Activated T-helper 17 cell treated with anti-CD3 and anti-CD28 coated beads, Interleukin-2, amount 50 U/mL, for 72 hours (primary cell): ENCODE measurements around the gene AAK1. TPM values are rescaled to one million over a fixed set of nuclear protein-coding genes. Genes with fewer than 3 reads are reported as not detected.

ENCODE experiments used
- ATAC-seq: fragments of 150-1000 bp; cut with Tn5 transposase; replicated peaks from 2 replicates; pipeline ENCODE4 v1.10.0; 2021; ENCODE audit warnings: mild to moderate bottlenecking, moderate library complexity
- H3K27ac Mint-ChIP-seq: one replicate; pipeline ENCODE4 v1.8.0; 2022; ENCODE audit warnings: mixed read lengths
- H3K27me3 Mint-ChIP-seq: one replicate; pipeline ENCODE4 v1.8.0; 2022; ENCODE audit warnings: mixed read lengths
- H3K36me3 Mint-ChIP-seq: one replicate; pipeline ENCODE4 v1.8.0; 2022; ENCODE audit warnings: low read depth, mild to moderate bottlenecking, mixed read lengths
- H3K4me1 Mint-ChIP-seq: one replicate; pipeline ENCODE4 v1.8.0; 2022; ENCODE audit warnings: mixed read lengths
- H3K4me3 Mint-ChIP-seq: one replicate; pipeline ENCODE4 v1.8.0; 2022; ENCODE audit warnings: mild to moderate bottlenecking, mixed read lengths
- H3K9me3 Mint-ChIP-seq: one replicate; pipeline ENCODE4 v1.8.0; 2022; ENCODE audit warnings: mixed read lengths
- total RNA-seq, 2 donors: library from RNA; stranded (reverse); gene quantifications; one replicate each; pipeline ENCODE4 v1.2.3, GENCODE V29; 2022

The AAK1 gene
- total RNA-seq = 100 to 1,000 TPM in 1 of 2 donors, 10 to 100 TPM in 1; 94.3 to 203 TPM

GRCh38 chr2:69643602-69644505 is at the start of gene AAK1:
TSS of gene AAK1 (minus strand) at chr2:69643739. CDS start at chr2:69643040, 699 bp downstream.
- H3K27me3 Mint-ChIP-seq = no peaks in the 10 kb centered on the region
- peaks cover 52% of the 10 kb centered on the region for H3K36me3 Mint-ChIP-seq
- H3K4me3 Mint-ChIP-seq = peak within 1 kb of the TSS; percentile 97
- peak within 1 kb of the TSS; percentile 98 for H3K27ac Mint-ChIP-seq
- no peaks in the 10 kb centered on the region for H3K9me3 Mint-ChIP-seq
- H3K4me1 Mint-ChIP-seq = peaks cover 50% of the 10 kb centered on the region
- ATAC-seq = peak; percentile 53

- Mint-ChIP-seq H3K36me3 (no peaks in the 10 kb centered on the region), H3K4me1 (peaks cover 43% of the 10 kb centered on the region)
Observed at GRCh38 chr2:69692424-69692823, 48.9 kb upstream of the AAK1 start.

GRCh38 chr2:69689969-69690368 is 46.4 kb upstream of the AAK1 start:
- Mint-ChIP-seq H3K4me1 (peaks cover 44% of the 10 kb centered on the region), H3K36me3 (no peaks in the 10 kb centered on the region), H3K9me3 (peaks cover 3% of the 10 kb centered on the region), H3K27me3 (no peaks in the 10 kb centered on the region), H3K27ac (no peak overlapping the region), H3K4me3 (peak overlapping the region; percentile 65)
- no peak for ATAC-seq

More at GRCh38 chr2:69692424-69692823, 48.9 kb upstream of the AAK1 start:
- Mint-ChIP-seq H3K4me3 (peak overlapping the region; percentile 62), H3K27me3 (no peaks in the 10 kb centered on the region), H3K9me3 (no peaks in the 10 kb centered on the region), H3K27ac (no peak overlapping the region)
- no peak for ATAC-seq

- H3K9me3 Mint-ChIP-seq = peaks cover 3% of the 10 kb centered on the region
- peaks cover 47% of the 10 kb centered on the region for H3K4me1 Mint-ChIP-seq
- peak overlapping the region; percentile 56 for H3K27ac Mint-ChIP-seq
- peak overlapping the region; percentile 65 for H3K4me3 Mint-ChIP-seq
- no peak for ATAC-seq
- no peaks in the 10 kb centered on the region for H3K36me3 Mint-ChIP-seq
- no peaks in the 10 kb centered on the region for H3K27me3 Mint-ChIP-seq
Observed at GRCh38 chr2:69689466-69689865, 45.9 kb upstream of the AAK1 start.

GRCh38 chr2:69687971-69688611 is 44.6 kb upstream of the AAK1 start:
- Mint-ChIP-seq H3K4me1 (peaks cover 44% of the 10 kb centered on the region), H3K4me3 (no peak overlapping the region), H3K27me3 (no peaks in the 10 kb centered on the region), H3K27ac (no peak overlapping the region), H3K36me3 (no peaks in the 10 kb centered on the region), H3K9me3 (peaks cover 3% of the 10 kb centered on the region)
- no peak for ATAC-seq

- Mint-ChIP-seq H3K4me3 (no peak overlapping the region), H3K27ac (no peak overlapping the region), H3K4me1 (peaks cover 41% of the 10 kb centered on the region), H3K36me3 (no peaks in the 10 kb centered on the region), H3K9me3 (peaks cover 3% of the 10 kb centered on the region), H3K27me3 (no peaks in the 10 kb centered on the region)
- ATAC-seq = no peak
Observed at GRCh38 chr2:69686813-69687212, 43.3 kb upstream of the AAK1 start.

GRCh38 chr2:69685321-69686048 is 41.9 kb upstream of the AAK1 start:
- Mint-ChIP-seq H3K27me3 (no peaks in the 10 kb centered on the region), H3K9me3 (peaks cover 3% of the 10 kb centered on the region), H3K36me3 (no peaks in the 10 kb centered on the region), H3K27ac (peak overlapping the region; percentile 13), H3K4me3 (peak overlapping the region; percentile 26), H3K4me1 (peaks cover 39% of the 10 kb centered on the region)
- ATAC-seq = peak; percentile 87

GRCh38 chr2:69683170-69683971 is 39.8 kb upstream of the AAK1 start:
- H3K4me1 Mint-ChIP-seq = peaks cover 27% of the 10 kb centered on the region
- ATAC-seq = peak; percentile 65
- peaks cover 3% of the 10 kb centered on the region for H3K9me3 Mint-ChIP-seq
- H3K4me3 Mint-ChIP-seq = peak overlapping the region; percentile 58
- peak overlapping the region; percentile 38 for H3K27ac Mint-ChIP-seq
- no peaks in the 10 kb centered on the region for H3K36me3 Mint-ChIP-seq
- no peaks in the 10 kb centered on the region for H3K27me3 Mint-ChIP-seq

GRCh38 chr2:69682525-69682924 is 39.0 kb upstream of the AAK1 start:
- Mint-ChIP-seq H3K9me3 (peaks cover 3% of the 10 kb centered on the region), H3K4me1 (peaks cover 32% of the 10 kb centered on the region), H3K27me3 (no peaks in the 10 kb centered on the region), H3K4me3 (peak overlapping the region; percentile 58), H3K36me3 (no peaks in the 10 kb centered on the region), H3K27ac (no peak overlapping the region)
- no peak for ATAC-seq

GRCh38 chr2:69680001-69680675 is 36.6 kb upstream of the AAK1 start:
- Mint-ChIP-seq H3K4me1 (peaks cover 18% of the 10 kb centered on the region), H3K27me3 (no peaks in the 10 kb centered on the region), H3K27ac (no peak overlapping the region), H3K4me3 (no peak overlapping the region), H3K9me3 (no peaks in the 10 kb centered on the region), H3K36me3 (no peaks in the 10 kb centered on the region)
- ATAC-seq = no peak

- Mint-ChIP-seq H3K27me3 (no peaks in the 10 kb centered on the region), H3K36me3 (no peaks in the 10 kb centered on the region), H3K4me1 (peaks cover 6% of the 10 kb centered on the region), H3K27ac (peak overlapping the region; percentile 76), H3K9me3 (no peaks in the 10 kb centered on the region), H3K4me3 (peak overlapping the region; percentile 56)
- ATAC-seq = peak; percentile 34
Observed at GRCh38 chr2:69677914-69678313, 34.4 kb upstream of the AAK1 start.

GRCh38 chr2:69676146-69676545 is 32.6 kb upstream of the AAK1 start:
- Mint-ChIP-seq H3K36me3 (no peaks in the 10 kb centered on the region), H3K27ac (no peak overlapping the region), H3K27me3 (no peaks in the 10 kb centered on the region), H3K9me3 (no peaks in the 10 kb centered on the region), H3K4me3 (no peak overlapping the region), H3K4me1 (peaks cover 6% of the 10 kb centered on the region)
- no peak for ATAC-seq

- no peaks in the 10 kb centered on the region for H3K36me3 Mint-ChIP-seq
- H3K27me3 Mint-ChIP-seq = no peaks in the 10 kb centered on the region
- no peak overlapping the region for H3K27ac Mint-ChIP-seq
- no peak for ATAC-seq
- no peaks in the 10 kb centered on the region for H3K9me3 Mint-ChIP-seq
- H3K4me1 Mint-ChIP-seq = peaks cover 6% of the 10 kb centered on the region
- H3K4me3 Mint-ChIP-seq = no peak overlapping the region
Observed at GRCh38 chr2:69674316-69674670, 30.8 kb upstream of the AAK1 start.
